ENCODE data around the gene PMM1.

The PMM1 gene

DNA sequence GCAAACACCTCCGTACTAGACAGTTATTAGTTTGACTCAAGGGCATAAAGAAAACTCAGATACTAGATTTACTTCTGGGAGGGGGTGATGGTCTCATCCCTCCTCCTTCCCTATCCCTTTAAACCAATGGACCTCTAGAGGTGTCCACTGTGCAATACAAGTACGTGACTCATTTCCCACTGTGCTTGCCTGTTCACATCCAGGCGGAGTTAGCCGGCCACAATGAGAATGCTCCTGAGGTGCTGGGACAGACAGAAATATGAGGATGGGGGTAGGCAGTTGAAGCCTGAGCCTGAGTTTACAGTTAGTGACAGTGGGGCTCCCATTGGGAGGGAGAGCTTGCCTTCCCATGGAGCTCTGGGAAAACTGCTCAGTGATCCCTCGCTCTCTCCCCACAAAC is 8.4 kb upstream of the PMM1 start:
- no peak for TF ChIP-seq GABPA (IDR thresholded peaks at IDR 0.05; ENCODE audit: low read depth)
- TF ChIP-seq, protein P1, sequence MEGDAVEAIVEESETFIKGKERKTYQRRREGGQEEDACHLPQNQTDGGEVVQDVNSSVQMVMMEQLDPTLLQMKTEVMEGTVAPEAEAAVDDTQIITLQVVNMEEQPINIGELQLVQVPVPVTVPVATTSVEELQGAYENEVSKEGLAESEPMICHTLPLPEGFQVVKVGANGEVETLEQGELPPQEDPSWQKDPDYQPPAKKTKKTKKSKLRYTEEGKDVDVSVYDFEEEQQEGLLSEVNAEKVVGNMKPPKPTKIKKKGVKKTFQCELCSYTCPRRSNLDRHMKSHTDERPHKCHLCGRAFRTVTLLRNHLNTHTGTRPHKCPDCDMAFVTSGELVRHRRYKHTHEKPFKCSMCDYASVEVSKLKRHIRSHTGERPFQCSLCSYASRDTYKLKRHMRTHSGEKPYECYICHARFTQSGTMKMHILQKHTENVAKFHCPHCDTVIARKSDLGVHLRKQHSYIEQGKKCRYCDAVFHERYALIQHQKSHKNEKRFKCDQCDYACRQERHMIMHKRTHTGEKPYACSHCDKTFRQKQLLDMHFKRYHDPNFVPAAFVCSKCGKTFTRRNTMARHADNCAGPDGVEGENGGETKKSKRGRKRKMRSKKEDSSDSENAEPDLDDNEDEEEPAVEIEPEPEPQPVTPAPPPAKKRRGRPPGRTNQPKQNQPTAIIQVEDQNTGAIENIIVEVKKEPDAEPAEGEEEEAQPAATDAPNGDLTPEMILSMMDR (IDR thresholded peaks at IDR 0.05; ENCODE audit: insufficient read depth, low read length), result no peak
- TF ChIP-seq SPI1 (IDR thresholded peaks at IDR 0.05; ENCODE audit: borderline replicate concordance, low read depth), result no peak
- TF ChIP-seq, protein P2, sequence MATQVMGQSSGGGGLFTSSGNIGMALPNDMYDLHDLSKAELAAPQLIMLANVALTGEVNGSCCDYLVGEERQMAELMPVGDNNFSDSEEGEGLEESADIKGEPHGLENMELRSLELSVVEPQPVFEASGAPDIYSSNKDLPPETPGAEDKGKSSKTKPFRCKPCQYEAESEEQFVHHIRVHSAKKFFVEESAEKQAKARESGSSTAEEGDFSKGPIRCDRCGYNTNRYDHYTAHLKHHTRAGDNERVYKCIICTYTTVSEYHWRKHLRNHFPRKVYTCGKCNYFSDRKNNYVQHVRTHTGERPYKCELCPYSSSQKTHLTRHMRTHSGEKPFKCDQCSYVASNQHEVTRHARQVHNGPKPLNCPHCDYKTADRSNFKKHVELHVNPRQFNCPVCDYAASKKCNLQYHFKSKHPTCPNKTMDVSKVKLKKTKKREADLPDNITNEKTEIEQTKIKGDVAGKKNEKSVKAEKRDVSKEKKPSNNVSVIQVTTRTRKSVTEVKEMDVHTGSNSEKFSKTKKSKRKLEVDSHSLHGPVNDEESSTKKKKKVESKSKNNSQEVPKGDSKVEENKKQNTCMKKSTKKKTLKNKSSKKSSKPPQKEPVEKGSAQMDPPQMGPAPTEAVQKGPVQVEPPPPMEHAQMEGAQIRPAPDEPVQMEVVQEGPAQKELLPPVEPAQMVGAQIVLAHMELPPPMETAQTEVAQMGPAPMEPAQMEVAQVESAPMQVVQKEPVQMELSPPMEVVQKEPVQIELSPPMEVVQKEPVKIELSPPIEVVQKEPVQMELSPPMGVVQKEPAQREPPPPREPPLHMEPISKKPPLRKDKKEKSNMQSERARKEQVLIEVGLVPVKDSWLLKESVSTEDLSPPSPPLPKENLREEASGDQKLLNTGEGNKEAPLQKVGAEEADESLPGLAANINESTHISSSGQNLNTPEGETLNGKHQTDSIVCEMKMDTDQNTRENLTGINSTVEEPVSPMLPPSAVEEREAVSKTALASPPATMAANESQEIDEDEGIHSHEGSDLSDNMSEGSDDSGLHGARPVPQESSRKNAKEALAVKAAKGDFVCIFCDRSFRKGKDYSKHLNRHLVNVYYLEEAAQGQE (IDR thresholded peaks at IDR 0.05; ENCODE audit: insufficient replicate concordance, low read depth), result no peak
- no peak for TF ChIP-seq POLR2AphosphoS5 (IDR thresholded peaks at IDR 0.05; ENCODE audit: low read depth)
- no peak overlapping the region for H3K27ac ChIP-seq (replicated peaks)
- no peak overlapping the region for H3K4me3 ChIP-seq (replicated peaks; ENCODE audit: insufficient read depth, low read length)
- no peaks in the 10 kb centered on the region for H3K27me3 ChIP-seq (ENCODE audit: insufficient read depth, poor library complexity, severe bottlenecking)
- no peak for DNase-seq (ENCODE audit: low read depth in 1 of 2, low spot score in 1 of 2)

DNA sequence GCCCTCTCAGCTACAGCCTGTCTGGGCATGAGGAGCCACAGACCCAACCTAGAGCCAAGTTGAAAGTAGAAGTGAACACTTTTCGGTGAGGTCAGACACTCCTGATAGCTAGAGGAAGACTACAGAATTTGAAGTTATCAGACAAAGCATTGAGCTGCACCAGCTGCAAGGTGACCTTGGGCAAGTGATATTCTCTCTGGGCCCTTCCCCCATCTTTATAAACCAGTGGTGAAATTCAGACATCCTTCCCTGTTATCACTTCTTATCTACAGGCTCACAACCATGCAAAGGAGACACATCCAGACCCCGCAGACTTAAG is 8.0 kb upstream of the PMM1 start:
- no peak overlapping the region for H3K4me3 ChIP-seq (replicated peaks; ENCODE audit: insufficient read depth, low read length)
- TF ChIP-seq, protein P2 (IDR thresholded peaks at IDR 0.05; ENCODE audit: insufficient replicate concordance, low read depth), result no peak
- no peak for TF ChIP-seq GABPA (IDR thresholded peaks at IDR 0.05; ENCODE audit: low read depth)
- no peak for DNase-seq (ENCODE audit: low read depth in 1 of 2, low spot score in 1 of 2)
- H3K27me3 ChIP-seq (ENCODE audit: insufficient read depth, poor library complexity, severe bottlenecking), result no peaks in the 10 kb centered on the region
- H3K27ac ChIP-seq (replicated peaks), result no peak overlapping the region

DNA sequence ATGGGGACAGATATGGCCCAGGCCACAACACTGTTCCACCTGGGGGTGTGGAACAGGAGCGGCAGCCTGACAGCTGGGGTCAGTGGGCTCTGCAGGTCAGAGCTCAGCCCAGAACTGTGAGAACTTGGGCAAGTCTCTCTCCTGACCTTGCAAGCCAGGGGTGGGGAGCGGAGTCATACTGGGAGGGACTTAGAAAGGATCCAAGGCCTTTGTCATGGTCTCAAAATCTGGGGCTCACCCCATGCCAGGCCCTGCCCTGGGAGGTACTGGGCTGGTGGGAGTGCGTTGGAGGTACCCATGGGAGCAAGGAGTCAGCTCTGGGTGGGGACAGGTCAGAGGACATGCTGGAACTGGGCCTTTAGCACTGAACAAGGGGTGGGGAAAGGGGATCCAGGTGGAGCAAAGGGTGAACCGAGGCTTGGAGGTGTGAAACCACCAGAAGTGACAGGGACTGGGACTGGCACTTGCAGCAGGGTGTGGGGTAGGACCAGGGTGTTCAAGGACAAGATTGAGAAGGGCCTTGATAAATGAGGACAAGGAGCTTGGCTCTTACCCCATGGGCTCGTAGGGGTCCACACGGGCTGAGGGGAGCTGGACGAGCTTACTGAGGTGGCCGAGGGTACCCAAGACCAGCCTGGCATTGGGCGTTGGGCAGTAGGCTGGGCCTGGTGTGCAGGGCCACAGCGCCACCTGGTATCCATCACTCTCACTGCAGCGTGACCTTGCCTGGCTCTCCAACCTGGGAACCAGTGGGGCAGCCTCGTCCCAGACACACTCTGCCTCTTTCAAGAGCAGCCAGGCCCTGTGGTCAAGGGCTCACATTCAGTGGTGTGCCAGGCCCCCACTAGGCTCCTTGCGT is 7.4 kb upstream of the PMM1 start:
- Histone ChIP-seq H3K27me3 (ENCODE audit: insufficient read depth, poor library complexity, severe bottlenecking) (no peaks in the 10 kb centered on the region), H3K27ac (replicated peaks) (no peak overlapping the region), H3K4me3 (replicated peaks; ENCODE audit: insufficient read depth, low read length) (no peak overlapping the region)
- TF ChIP-seq GABPA (IDR thresholded peaks at IDR 0.05; ENCODE audit: low read depth) (no peak), POLR2AphosphoS5 (IDR thresholded peaks at IDR 0.05; ENCODE audit: low read depth) (peak; percentile 27; the same call in 1 of the 2 replicates), SPI1 (IDR thresholded peaks at IDR 0.05; ENCODE audit: borderline replicate concordance, low read depth) (no peak)
- TF ChIP-seq, protein P1 (IDR thresholded peaks at IDR 0.05; ENCODE audit: insufficient read depth, low read length), result peak; percentile 91
- TF ChIP-seq, protein P2 (IDR thresholded peaks at IDR 0.05; ENCODE audit: insufficient replicate concordance, low read depth), result no peak
- DNase-seq (ENCODE audit: low read depth in 1 of 2, low spot score in 1 of 2), result peak; percentile 30 to 61
